GM23248 (cell line): ENCODE data around the gene RAD51B. TPM values are rescaled to one million over a fixed set of nuclear protein-coding genes. Genes with fewer than 3 reads are reported as not detected.
A peak's percentile ranks its signal among the peaks of the same experiment; 100 is the strongest.

Source experiments
- DNase-seq: peaks from one replicate; pipeline ENCODE4 v3.0.0-alpha.2; 2015
- H2AFZ ChIP-seq: fragments of 200-600 bp; sonication (generic); 2 replicates; pipeline ENCODE4 v1.6.1; 2016; ENCODE audit warnings: antibody characterized with exemption
- H3F3A ChIP-seq: fragments of 200-600 bp; sonication (generic); 2 replicates; pipeline ENCODE4 v1.6.1; 2016; ENCODE audit warnings: mild to moderate bottlenecking, antibody characterized with exemption, mixed run types; ENCODE audit not compliant: insufficient read depth
- H3K27ac ChIP-seq: fragments of 200-600 bp; sonication (generic); 2 replicates; pipeline ENCODE4 v1.5.1; 2016; ENCODE audit warnings: mild to moderate bottlenecking
- H3K27me3 ChIP-seq: fragments of 200-600 bp; sonication (generic); replicated peaks from 2 replicates; pipeline ENCODE4 v1.6.1; 2016; ENCODE audit warnings: mild to moderate bottlenecking; ENCODE audit not compliant: insufficient read depth
- H3K36me3 ChIP-seq: fragments of 200-600 bp; sonication (generic); 2 replicates; pipeline ENCODE4 v1.6.1; 2016; ENCODE audit warnings: low read depth, mild to moderate bottlenecking
- H3K4me1 ChIP-seq: fragments of 200-600 bp; sonication (generic); 2 replicates; pipeline ENCODE4 v1.6.1; 2016; ENCODE audit warnings: mild to moderate bottlenecking; ENCODE audit not compliant: insufficient read depth
- H3K4me2 ChIP-seq: fragments of 200-600 bp; sonication (generic); one replicate; pipeline ENCODE4 v1.6.1; 2016; ENCODE audit warnings: mild to moderate bottlenecking; ENCODE audit not compliant: unreplicated experiment
- H3K4me3 ChIP-seq: fragments of 200-600 bp; sonication (generic); 2 replicates; pipeline ENCODE4 v1.5.1; 2016; ENCODE audit warnings: mild to moderate bottlenecking
- H3K79me2 ChIP-seq: fragments of 200-600 bp; sonication (generic); 2 replicates; pipeline ENCODE4 v1.6.1; 2016; ENCODE audit warnings: mild to moderate bottlenecking; ENCODE audit not compliant: insufficient read depth
- H3K9ac ChIP-seq: fragments of 200-600 bp; sonication (generic); 2 replicates; pipeline ENCODE4 v1.6.1; 2016; ENCODE audit warnings: mild to moderate bottlenecking
- H3K9me2 ChIP-seq: fragments of 200-600 bp; sonication (generic); 2 replicates; pipeline ENCODE4 v1.6.1; 2016; ENCODE audit warnings: mixed run types, mild to moderate bottlenecking, moderate library complexity; ENCODE audit not compliant: insufficient read depth
- H3K9me3 ChIP-seq: fragments of 200-600 bp; sonication (generic); one replicate; pipeline ENCODE4 v1.6.1; 2017; ENCODE audit warnings: low read depth
- H4K20me1 ChIP-seq: fragments of 200-600 bp; sonication (generic); 2 replicates; pipeline ENCODE4 v1.6.0; 2016; ENCODE audit not compliant: insufficient read depth
- EZH2 ChIP-seq: fragments of 200-600 bp; sonication (generic); IDR thresholded peaks from 2 replicates; pipeline ENCODE4 v1.6.1; 2018; ENCODE audit warnings: antibody characterized with exemption, mild to moderate bottlenecking; ENCODE audit not compliant: insufficient read depth, poor library complexity, severe bottlenecking
- EZH2phosphoT487 ChIP-seq: fragments of 200-600 bp; sonication (generic); IDR thresholded peaks from 2 replicates; pipeline ENCODE4 v1.6.1; 2018; ENCODE audit warnings: antibody characterized with exemption, moderate library complexity, mild to moderate bottlenecking, low read depth; ENCODE audit not compliant: insufficient read depth
- WGBS, 2 experiments: methylation state at CpG; one replicate each; pipeline ENCODE4 v1.1.6; 2015 to 2017; ENCODE audit warnings: low lambda C conversion rate in 2 of 2, low coverage in 1 of 2; ENCODE audit errors: missing lambda C conversion rate in 2 of 2; 5-methylcytosine and 5-hydroxymethylcytosine counted together
- in situ Hi-C: fragments of 300-500 bp; cut with MboI; formaldehyde crosslinking; loops from 2 replicates; pipeline ENCODE4 v1.15.0; 2020
- polyA plus RNA-seq: library from polyadenylated mRNA; unstranded; fragments of >200 nt; fragmentation: Nextera tagmentation; extraction: Ambion mirVana; gene quantifications from 2 replicates; pipeline ENCODE4 v1.2.1, GENCODE V29; 2016
- total RNA-seq: library from RNA; depleted of rRNA; stranded (reverse); fragments of >200 nt; shearing (Covaris generic); gene quantifications from 2 replicates; pipeline ENCODE4 v1.2.3, GENCODE V29; 2014

Gene RAD51B
- total and polyA plus RNA-seq, 2 experiments from 2014 or later: 4.0 to 8.8 TPM

- 73 to 81% methylated on average over 9 of the region's 9 CpGs for WGBS, 2 experiments
- TF ChIP-seq EZH2: no peak
- TF ChIP-seq EZH2phosphoT487: no peak
- Histone ChIP-seq H3K36me3 (no peaks in the 10 kb centered on the region), H3K27me3 (no peaks in the 10 kb centered on the region), H4K20me1 (no peaks in the 10 kb centered on the region), H3K9ac (no peak overlapping the region), H3K4me3 (no peak overlapping the region), H2AFZ (no peak overlapping the region; the same call in 1 of the 2 replicates), H3K4me2 (no peak overlapping the region), H3K27ac (no peak overlapping the region), H3K79me2 (no peaks in the 10 kb centered on the region), H3K4me1 (peaks cover 36% of the 10 kb centered on the region), H3K9me2 (no peaks in the 10 kb centered on the region), H3K9me3 (no peaks in the 10 kb centered on the region), H3F3A (peaks cover 26% of the 10 kb centered on the region)
- no peak for DNase-seq
- in situ Hi-C loops: no loop called here
These were observed 760.6 kb downstream of the RAD51B start for GRCh38 chr14:68580096-68580645.

- H4K20me1 ChIP-seq: no peaks in the 10 kb centered on the region
- H3K4me3 ChIP-seq: no peak overlapping the region
- H2AFZ ChIP-seq: no peak overlapping the region; the same call in 1 of the 2 replicates
- no peaks in the 10 kb centered on the region for H3K9me3 ChIP-seq
- no peaks in the 10 kb centered on the region for H3K79me2 ChIP-seq
- peaks cover 36% of the 10 kb centered on the region for H3K4me1 ChIP-seq
- DNase-seq: no peak
- H3F3A ChIP-seq: peaks cover 26% of the 10 kb centered on the region
- H3K4me2 ChIP-seq: no peak overlapping the region
- no peaks in the 10 kb centered on the region for H3K36me3 ChIP-seq
- TF ChIP-seq EZH2phosphoT487: no peak
- TF ChIP-seq EZH2: no peak
- H3K9me2 ChIP-seq: no peaks in the 10 kb centered on the region
- H3K27me3 ChIP-seq: no peaks in the 10 kb centered on the region
- H3K27ac ChIP-seq: no peak overlapping the region
- in situ Hi-C loops: no loop called here
- 57 to 64% methylated on average over 5 of the region's 5 CpGs for WGBS, 2 experiments
- no peak overlapping the region for H3K9ac ChIP-seq
These were observed 761.1 kb downstream of the RAD51B start for GRCh38 chr14:68580671-68581070.

GRCh38 chr14:68583548-68584280 is 764.1 kb downstream of the RAD51B start:
- DNase-seq: no peak
- H3K9me3 ChIP-seq: no peaks in the 10 kb centered on the region
- H3K9me2 ChIP-seq: no peaks in the 10 kb centered on the region
- 0 out of 2 replicates have a peak, but pooled peaks cover 4% of the 10 kb centered on the region for H3F3A ChIP-seq
- 79 to 81% methylated on average over 11 to 13 of the region's 13 CpGs for WGBS, 2 experiments
- peaks cover 32% of the 10 kb centered on the region for H3K4me1 ChIP-seq
- H3K36me3 ChIP-seq: no peaks in the 10 kb centered on the region
- H3K4me3 ChIP-seq: no peak overlapping the region
- H3K9ac ChIP-seq: no peak overlapping the region
- H2AFZ ChIP-seq: no peak overlapping the region
- in situ Hi-C loops: no loop called here
- H3K79me2 ChIP-seq: no peaks in the 10 kb centered on the region
- H4K20me1 ChIP-seq: no peaks in the 10 kb centered on the region
- no peak overlapping the region for H3K4me2 ChIP-seq
- H3K27me3 ChIP-seq: no peaks in the 10 kb centered on the region
- no peak for TF ChIP-seq EZH2phosphoT487
- no peak overlapping the region for H3K27ac ChIP-seq

GRCh38 chr14:68584786-68585185 is 765.2 kb downstream of the RAD51B start:
- no peak overlapping the region for H3K9ac ChIP-seq
- no peaks in the 10 kb centered on the region for H3K9me3 ChIP-seq
- TF ChIP-seq EZH2phosphoT487: no peak
- TF ChIP-seq EZH2: no peak
- H3K4me1 ChIP-seq: peaks cover 39% of the 10 kb centered on the region
- H3K9me2 ChIP-seq: no peaks in the 10 kb centered on the region
- H2AFZ ChIP-seq: no peak overlapping the region
- WGBS, 2 experiments: 93% methylated on average over 4 of the region's 4 CpGs
- DNase-seq: no peak
- in situ Hi-C loops: no loop called here
- no peaks in the 10 kb centered on the region for H4K20me1 ChIP-seq
- H3K4me3 ChIP-seq: no peak overlapping the region
- H3K4me2 ChIP-seq: no peak overlapping the region
- H3K36me3 ChIP-seq: no peaks in the 10 kb centered on the region
- H3F3A ChIP-seq: peaks cover 6% of the 10 kb centered on the region
- peak overlapping the region; percentile 76; the same call in 1 of the 2 replicates for H3K27ac ChIP-seq
- no peaks in the 10 kb centered on the region for H3K27me3 ChIP-seq
- H3K79me2 ChIP-seq: no peaks in the 10 kb centered on the region
